ENCODE measurements around the gene COG3.

GRCh38 chr13:45468635-45469034 lies 3.9 kb downstream of the COG3 start:
- TF ChIP-seq CTCF (IDR thresholded peaks at IDR 0.05; ENCODE audit: poor library complexity, severe bottlenecking) (no peak), POLR2AphosphoS5 (IDR thresholded peaks at IDR 0.05) (no peak), EP300 (conservative IDR thresholded peaks at IDR 0.05; ENCODE audit: poor library complexity, severe bottlenecking) (no peak), EZH2 (IDR thresholded peaks at IDR 0.05; ENCODE audit: borderline replicate concordance, insufficient read depth, low read length, poor library complexity, severe bottlenecking) (no peak), MXI1 (conservative IDR thresholded peaks at IDR 0.05; ENCODE audit: poor library complexity, severe bottlenecking) (no peak), TAF1 (IDR thresholded peaks at IDR 0.05; ENCODE audit: low read depth) (no peak), RAD21 (conservative IDR thresholded peaks at IDR 0.05) (no peak)

Data from neural cell (in vitro differentiated cells).